Ishikawa (cell line): ENCODE data around the gene ITFG1.

Experiments used
- CREB1 ChIP-seq: IDR thresholded peaks from 2 replicates; pipeline ENCODE4 v1.6.1; 2012; ENCODE audit warnings: low read depth
- EGR1 ChIP-seq: IDR thresholded peaks from 2 replicates; pipeline ENCODE4 v1.6.1; 2012
- EP300 ChIP-seq: IDR thresholded peaks from 2 replicates; pipeline ENCODE4 v1.6.1; 2012; ENCODE audit warnings: borderline replicate concordance
- FOXM1 ChIP-seq: IDR thresholded peaks from 2 replicates; pipeline ENCODE4 v1.6.1; 2012; ENCODE audit warnings: low read depth, borderline replicate concordance
- NFIC ChIP-seq: IDR thresholded peaks from 2 replicates; pipeline ENCODE4 v1.6.1; 2012
- RAD21 ChIP-seq: IDR thresholded peaks from 2 replicates; pipeline ENCODE4 v1.6.1; 2012; ENCODE audit warnings: low read depth
- TAF1 ChIP-seq: IDR thresholded peaks from 2 replicates; pipeline ENCODE4 v1.6.1; 2012; ENCODE audit warnings: low read depth, mild to moderate bottlenecking
- TEAD4 ChIP-seq: IDR thresholded peaks from 2 replicates; pipeline ENCODE4 v1.6.1; 2012
- YY1 ChIP-seq: IDR thresholded peaks from 2 replicates; pipeline ENCODE4 v1.6.1; 2012; ENCODE audit warnings: low read depth
- ZBTB7A ChIP-seq: IDR thresholded peaks from 2 replicates; pipeline ENCODE4 v1.6.1; 2012; ENCODE audit warnings: low read depth
- TF ChIP-seq, protein P1 (sequence below): IDR thresholded peaks from 2 replicates; pipeline ENCODE4 v1.6.1; 2012
- TF ChIP-seq, protein P2 (sequence below): IDR thresholded peaks from 2 replicates; pipeline ENCODE4 v1.6.1; 2012

DNA sequence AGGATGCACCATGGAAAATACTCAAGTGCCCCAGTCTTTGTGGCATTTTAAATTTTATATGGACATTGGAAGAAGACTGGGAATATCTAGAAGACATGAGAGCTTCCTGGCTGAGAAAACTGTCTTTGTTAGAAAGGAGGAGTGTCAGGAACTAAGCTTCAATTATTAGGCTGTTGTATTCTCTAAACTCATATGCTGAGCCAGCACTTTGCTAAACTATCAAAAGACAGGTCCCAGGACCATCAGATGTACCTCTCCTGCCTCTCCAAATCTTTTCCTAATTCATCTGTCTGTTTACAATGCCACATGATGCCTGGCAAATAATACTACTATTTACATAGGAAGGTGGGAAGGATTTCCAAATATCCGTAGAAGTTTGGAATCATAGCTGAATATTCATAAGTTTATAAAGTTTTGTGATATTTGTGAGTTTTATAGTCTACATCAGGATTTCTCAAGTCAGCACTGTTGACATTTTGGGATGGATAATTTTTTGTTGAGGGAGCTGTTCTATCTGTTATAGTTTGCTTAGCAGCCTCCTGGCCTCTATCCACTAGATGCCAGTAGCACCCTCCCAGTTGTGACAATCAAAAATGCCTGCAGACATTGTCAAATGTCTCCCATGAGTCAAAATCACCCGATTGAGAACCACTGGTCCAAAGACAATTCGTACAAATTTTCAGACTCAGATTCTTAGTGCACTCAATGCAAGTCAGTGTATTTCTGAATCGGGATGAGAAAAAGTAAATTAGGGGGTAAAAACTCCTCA is 255.9 kb downstream of the ITFG1 start:
- TF ChIP-seq, protein P1, sequence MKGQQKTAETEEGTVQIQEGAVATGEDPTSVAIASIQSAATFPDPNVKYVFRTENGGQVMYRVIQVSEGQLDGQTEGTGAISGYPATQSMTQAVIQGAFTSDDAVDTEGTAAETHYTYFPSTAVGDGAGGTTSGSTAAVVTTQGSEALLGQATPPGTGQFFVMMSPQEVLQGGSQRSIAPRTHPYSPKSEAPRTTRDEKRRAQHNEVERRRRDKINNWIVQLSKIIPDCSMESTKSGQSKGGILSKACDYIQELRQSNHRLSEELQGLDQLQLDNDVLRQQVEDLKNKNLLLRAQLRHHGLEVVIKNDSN = no peak
- TF ChIP-seq ZBTB7A (no peak), YY1 (no peak), EP300 (no peak), EGR1 (no peak), TEAD4 (no peak), RAD21 (no peak), CREB1 (no peak), NFIC (no peak), FOXM1 (no peak), TAF1 (no peak)
- TF ChIP-seq, protein P2, sequence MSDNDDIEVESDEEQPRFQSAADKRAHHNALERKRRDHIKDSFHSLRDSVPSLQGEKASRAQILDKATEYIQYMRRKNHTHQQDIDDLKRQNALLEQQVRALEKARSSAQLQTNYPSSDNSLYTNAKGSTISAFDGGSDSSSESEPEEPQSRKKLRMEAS = no peak
